Stimulated activated naive CD4-positive, alpha-beta T cell treated with Interleukin-2 at 50 U/mL for 16 hours (primary cell): Measurements from ENCODE around the gene TNFAIP3.
A peak's percentile ranks its signal among the peaks of the same experiment; 100 is the strongest.

ENCODE experiments used
- DNase-seq: peaks from one replicate; lab custom pipeline; 2025; lab: John Stamatoyannopoulos, UW

The TNFAIP3 gene

GRCh38 chr6:137923866-137924653 is 57.0 kb downstream of the TNFAIP3 start:
- DNase-seq, result no peak

DNA sequence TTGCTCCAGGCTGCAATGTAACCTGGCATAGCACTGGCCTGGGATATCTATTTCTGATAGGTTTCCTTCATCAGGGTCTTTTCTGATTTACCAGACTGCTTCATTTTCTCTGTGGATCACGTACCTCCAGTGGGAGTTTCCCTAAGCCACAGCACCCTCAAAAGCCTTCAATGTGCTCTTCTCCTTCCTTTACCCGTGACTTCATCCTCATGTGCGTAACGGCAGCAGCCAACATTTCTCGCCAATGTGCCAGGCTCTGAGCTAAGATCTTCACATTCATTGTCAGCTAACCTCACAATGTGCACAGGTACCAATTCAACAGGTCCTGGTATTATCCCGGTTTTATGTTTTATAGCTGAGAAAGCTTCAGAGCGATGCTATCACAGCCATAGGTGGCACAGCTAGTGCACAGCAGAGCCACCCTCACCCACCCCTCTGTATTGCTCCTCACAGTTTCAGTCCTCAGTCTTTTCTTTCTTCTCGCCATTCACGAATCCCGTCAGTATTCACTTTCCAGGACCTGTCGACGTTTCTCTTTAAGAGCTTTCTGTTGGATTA is 58.2 kb downstream of the TNFAIP3 start:
- DNase-seq, result no peak

DNA sequence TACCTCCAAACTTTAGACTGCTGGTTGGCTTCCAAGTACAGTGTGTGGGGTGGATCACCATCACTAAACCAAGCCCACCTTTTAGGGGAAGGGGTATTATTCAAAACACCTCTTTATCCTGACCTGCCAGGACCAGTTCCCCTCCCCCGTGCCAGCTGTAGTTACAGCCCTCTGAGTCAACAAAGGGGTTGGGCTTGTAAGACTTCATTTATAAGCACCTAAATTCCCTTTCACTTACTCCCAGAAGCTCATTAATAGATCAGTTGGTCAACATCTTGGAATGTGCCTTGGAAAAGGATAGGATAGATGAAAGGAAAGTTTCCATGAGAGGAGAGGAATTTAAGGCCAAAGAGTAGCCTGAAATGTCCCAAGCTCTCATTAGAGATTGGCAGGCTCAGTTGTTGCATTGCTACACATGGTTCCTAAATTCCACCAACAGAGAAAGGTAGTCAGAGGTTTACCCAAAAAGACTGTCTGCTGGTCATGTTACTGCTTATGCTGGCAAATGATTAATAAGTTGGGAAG is 59.2 kb downstream of the TNFAIP3 start:
- no peak for DNase-seq

- DNase-seq, result no peak
Measured at GRCh38 chr6:137926985-137927384, 59.9 kb downstream of the TNFAIP3 start.

- DNase-seq, result peak; percentile 81
Measured at GRCh38 chr6:137927777-137928218, 60.7 kb downstream of the TNFAIP3 start.

DNA sequence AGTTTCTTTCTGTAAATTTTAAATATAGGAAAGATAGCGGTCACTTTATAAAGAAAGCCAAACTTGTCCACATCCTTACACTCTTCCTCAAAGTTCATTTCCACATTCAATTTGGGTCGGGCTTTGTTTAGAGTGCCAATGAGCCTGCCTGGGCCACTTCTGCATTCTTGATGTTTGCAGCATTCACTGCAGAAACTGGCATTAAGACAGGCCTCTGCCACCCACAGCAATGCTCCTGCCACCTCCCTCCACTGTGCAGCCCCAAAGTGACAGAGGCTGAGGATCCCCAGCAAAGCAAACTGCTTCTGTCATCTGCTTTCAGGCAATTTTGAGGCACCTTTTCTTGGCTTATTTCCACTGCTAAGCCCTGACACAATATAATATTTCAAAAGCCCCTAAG is 61.2 kb downstream of the TNFAIP3 start:
- peak; percentile 15 for DNase-seq

GRCh38 chr6:137931849-137932465 is 64.9 kb downstream of the TNFAIP3 start:
- no peak for DNase-seq
